PFSK-1 (cell line): ENCODE results near the gene CAMSAP3.

Experiments
- FOXP2 ChIP-seq: optimal IDR thresholded peaks from 2 replicates; pipeline ENCODE3; 2011; ENCODE audit warnings: borderline replicate concordance, control low read depth, inconsistent platforms; ENCODE audit not compliant: insufficient read depth; ENCODE audit errors: extremely low read length, extremely low read depth
- POLR2AphosphoS5 ChIP-seq: IDR thresholded peaks from 2 replicates; pipeline ENCODE4 v1.6.1; 2012; ENCODE audit warnings: low read depth, mild to moderate bottlenecking, control low read depth, low read length, moderate library complexity
- REST ChIP-seq, 2 experiments: IDR thresholded peaks; 2 replicates each; pipeline versions ENCODE4 v1.6.1 to v1.8.0; 2011 to 2012; ENCODE audit warnings: low read depth in 2 of 2, low read length in 2 of 2, control low read depth in 1 of 2, inconsistent platforms in 1 of 2, mild to moderate bottlenecking in 1 of 2, moderate library complexity in 1 of 2; ENCODE audit not compliant: insufficient read depth in 1 of 2
- SIN3A ChIP-seq: IDR thresholded peaks from 2 replicates; pipeline ENCODE4 v1.6.1; 2012; ENCODE audit warnings: mild to moderate bottlenecking, low read length, moderate library complexity, borderline replicate concordance; ENCODE audit not compliant: insufficient read depth
- TAF1 ChIP-seq: IDR thresholded peaks from 2 replicates; pipeline ENCODE4 v1.6.1; 2012; ENCODE audit warnings: low read length, control low read depth, borderline replicate concordance; ENCODE audit not compliant: insufficient read depth

The CAMSAP3 gene

GRCh38 chr19:7633698-7634097 lies 38.0 kb downstream of the CAMSAP3 start, which contains the start of gene PCP2:
TSS of gene PCP2 (minus strand) at chr19:7633719. CDS start at chr19:7633457, 262 bp downstream.
- TF ChIP-seq SIN3A (no peak), TAF1 (no peak), REST (IDR thresholded peaks at IDR 0.05; ENCODE audit: insufficient read depth in 1 of 2, low read depth in 2 of 2, low read length in 2 of 2) (no peak), FOXP2 (no peak), POLR2AphosphoS5 (no peak)

DNA sequence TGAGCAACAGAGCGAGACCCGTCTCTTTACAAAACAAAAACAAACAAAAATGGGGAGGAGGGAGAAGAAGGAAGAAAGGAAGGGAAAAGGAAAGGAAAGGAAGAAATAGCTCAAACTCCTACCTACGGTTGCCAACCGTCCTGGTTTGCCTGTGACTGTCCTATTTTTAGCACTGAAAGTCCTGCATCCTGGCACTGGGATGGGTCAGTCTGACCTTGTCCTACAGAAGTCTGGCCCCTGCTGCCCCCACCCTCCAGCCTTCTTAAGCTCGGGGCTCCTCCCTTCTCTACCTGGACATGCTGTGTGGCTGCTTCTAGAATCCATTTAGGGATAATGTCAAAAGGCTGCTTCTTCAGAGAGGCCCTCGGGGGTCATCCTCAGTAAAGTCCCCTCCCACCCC lies 40.0 kb downstream of the CAMSAP3 start:
- TF ChIP-seq REST (IDR thresholded peaks at IDR 0.05; ENCODE audit: insufficient read depth in 1 of 2, low read depth in 2 of 2, low read length in 2 of 2), result no peak
- no peak for TF ChIP-seq FOXP2
- TF ChIP-seq POLR2AphosphoS5, result no peak
- no peak for TF ChIP-seq TAF1
- TF ChIP-seq SIN3A, result no peak

DNA sequence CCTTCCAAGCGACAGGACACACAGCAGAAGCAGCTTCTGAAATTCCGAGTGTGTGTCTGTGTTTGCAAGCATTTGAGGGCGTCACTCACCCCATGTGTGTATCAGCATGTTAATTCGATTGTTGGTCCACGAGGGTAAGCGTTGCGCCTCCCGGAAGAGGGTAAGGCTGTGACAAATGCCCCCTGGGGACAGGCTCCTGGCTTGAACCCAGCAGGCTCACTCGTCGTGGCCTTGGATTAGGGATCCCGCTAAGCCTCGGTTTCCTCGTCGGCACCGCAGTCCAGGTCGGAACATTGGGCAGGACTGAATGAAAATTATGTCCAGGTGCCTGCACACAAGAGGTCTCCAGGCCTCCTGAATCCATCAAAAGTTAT lies 40.6 kb downstream of the CAMSAP3 start:
- no peak for TF ChIP-seq FOXP2
- no peak for TF ChIP-seq SIN3A
- no peak for TF ChIP-seq POLR2AphosphoS5
- TF ChIP-seq TAF1, result no peak

- no peak for TF ChIP-seq REST (IDR thresholded peaks at IDR 0.05; ENCODE audit: insufficient read depth in 1 of 2, low read depth in 2 of 2, low read length in 2 of 2)
- TF ChIP-seq TAF1, result no peak
- TF ChIP-seq SIN3A, result no peak
- TF ChIP-seq POLR2AphosphoS5, result no peak
- TF ChIP-seq FOXP2, result no peak
These were observed 41.2 kb downstream of the CAMSAP3 start, which contains the start of gene STXBP2 for GRCh38 chr19:7636691-7637373. TSS of gene STXBP2 (plus strand) at chr19:7637110. CDS start at chr19:7637150, 40 bp downstream.

- TF ChIP-seq TAF1 (no peak), SIN3A (no peak), FOXP2 (no peak)
These were observed 42.0 kb downstream of the CAMSAP3 start for GRCh38 chr19:7637374-7638256.

DNA sequence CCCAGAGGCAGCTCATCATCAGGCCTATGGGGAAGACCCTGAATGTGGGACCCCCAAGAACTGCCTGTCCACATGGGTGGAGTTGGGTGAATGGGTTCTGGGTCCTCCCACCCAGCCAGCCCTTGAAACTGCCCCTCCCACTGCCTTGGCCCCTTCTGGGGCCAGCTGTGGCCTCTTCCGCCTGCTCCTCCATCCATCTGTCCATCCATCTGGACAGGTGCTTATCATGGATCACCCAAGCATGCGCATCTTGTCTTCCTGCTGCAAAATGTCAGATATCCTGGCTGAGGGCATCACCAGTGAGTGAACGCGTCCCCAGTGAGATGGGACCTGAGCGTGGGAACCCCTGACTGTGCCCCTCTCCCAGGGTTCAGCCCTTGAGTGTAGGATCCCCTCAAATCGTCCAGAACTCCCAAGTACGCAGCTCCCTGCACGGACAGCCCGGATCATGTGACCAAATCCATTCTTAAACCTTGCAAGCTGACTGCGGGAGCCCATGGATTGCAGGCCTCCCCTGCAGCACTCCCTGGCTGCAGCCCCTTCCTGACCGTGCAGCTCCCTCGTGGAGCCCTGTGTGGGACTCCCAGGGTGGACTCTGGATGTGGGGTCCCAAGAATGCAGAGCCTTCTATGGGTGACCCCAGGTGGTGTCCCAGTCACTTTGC lies 43.3 kb downstream of the CAMSAP3 start:
- TF ChIP-seq TAF1 (no peak), POLR2AphosphoS5 (no peak), REST (IDR thresholded peaks at IDR 0.05; ENCODE audit: insufficient read depth in 1 of 2, low read depth in 2 of 2, low read length in 2 of 2) (no peak), SIN3A (no peak), FOXP2 (no peak)
